NCI-H1105 (cell line): Measurements from ENCODE around the gene TLCD3B.
"Not testable (repeated sequence)": the region's sequence is repeated elsewhere in the genome, so short reads cannot be mapped to it uniquely, and the experiment has no call there.

Experiments
- DNase-seq: peaks from one replicate; lab custom pipeline; 2025; lab: John Stamatoyannopoulos, UW

The TLCD3B gene

GRCh38 chr16:30060836-30061554, 29.9 kb upstream of the TLCD3B start:
- no peak for DNase-seq

GRCh38 chr16:30060346-30060745, 29.3 kb upstream of the TLCD3B start:
- DNase-seq: no peak

- DNase-seq: no peak
These were observed 24.0 kb upstream of the TLCD3B start for GRCh38 chr16:30054959-30055553.

GRCh38 chr16:30054451-30054850, 23.4 kb upstream of the TLCD3B start:
- DNase-seq: no peak

GRCh38 chr16:30053376-30054015, 22.4 kb upstream of the TLCD3B start:
- no peak for DNase-seq

- DNase-seq: peak; percentile 93
These were observed 21.8 kb upstream of the TLCD3B start for GRCh38 chr16:30052671-30053372.

- DNase-seq: no peak
These were observed 20.4 kb upstream of the TLCD3B start for GRCh38 chr16:30051518-30051917.

GRCh38 chr16:30049871-30050270, 18.8 kb upstream of the TLCD3B start:
- no peak for DNase-seq

- DNase-seq: no peak
These were observed 15.5 kb upstream of the TLCD3B start for GRCh38 chr16:30046588-30046987.

GRCh38 chr16:30046178-30046577, 15.1 kb upstream of the TLCD3B start:
- no peak for DNase-seq

GRCh38 chr16:30041841-30042240, 10.8 kb upstream of the TLCD3B start:
- DNase-seq: no peak

- DNase-seq: not testable (repeated sequence)
These were observed 9.6 kb upstream of the TLCD3B start for GRCh38 chr16:30040690-30041089.

GRCh38 chr16:30040221-30040620, 9.2 kb upstream of the TLCD3B start:
- no peak for DNase-seq

- DNase-seq: no peak
These were observed 2.2 kb upstream of the TLCD3B start for GRCh38 chr16:30033270-30033669.

- DNase-seq: peak; percentile 65
These were observed 1.2 kb upstream of the TLCD3B start for GRCh38 chr16:30032083-30032819.

GRCh38 chr16:30031477-30031918, 427 bp upstream of the TLCD3B start:
- no peak for DNase-seq

GRCh38 chr16:30030011-30030685, 923 bp downstream of the TLCD3B start:
- no peak for DNase-seq

- DNase-seq: no peak
These were observed 2.5 kb downstream of the TLCD3B start for GRCh38 chr16:30028438-30029076.

GRCh38 chr16:30027588-30028437, 3.3 kb downstream of the TLCD3B start:
- no peak for DNase-seq

- no peak for DNase-seq
These were observed 4.6 kb downstream of the TLCD3B start for GRCh38 chr16:30026449-30026848.
